GM13976 (cell line): ENCODE results near the gene HTATIP2.

ENCODE experiments used
- DNase-seq: peaks from one replicate; pipeline ENCODE4 v3.0.0; 2012; ENCODE audit warnings: low spot score
- CTCF ChIP-seq: IDR thresholded peaks from 2 replicates; pipeline ENCODE4 v1.5.1; 2012; ENCODE audit warnings: borderline replicate concordance, mild to moderate bottlenecking; ENCODE audit not compliant: insufficient read depth; ENCODE audit errors: extremely low read depth, missing control alignments, control extremely low read depth
- in situ Hi-C: fragments of 300-500 bp; cut with MboI; formaldehyde crosslinking; loops from one replicate; pipeline ENCODE4 v1.12.0; 2022; ENCODE audit warnings: low sequenced_read_pairs, mixed read lengths, inconsistent platforms; ENCODE audit not compliant: unreplicated experiment

HTATIP2 gene

GRCh38 chr11:20387261-20388095, 24.0 kb downstream of the HTATIP2 start, which contains the start of gene PRMT3:
Gene PRMT3, plus strand, starts transcription at chr11:20387716. Its CDS starts 31 bp downstream, at chr11:20387747.
- TF ChIP-seq CTCF: no peak
- DNase-seq: peak; percentile 97
- in situ Hi-C loops: loop anchor here (10.0 kb wide), 1 partner anchor 217 kb away; no protein-coding TSS in a partner anchor

GRCh38 chr11:20388096-20389055, 24.9 kb downstream of the HTATIP2 start:
- TF ChIP-seq CTCF: no peak
- in situ Hi-C loops: loop anchor here (10.0 kb wide), 1 partner anchor 216 kb away; no protein-coding TSS in a partner anchor
- DNase-seq: peak; percentile 37

GRCh38 chr11:20397281-20397680, 33.8 kb downstream of the HTATIP2 start:
- DNase-seq: peak; percentile 42
- in situ Hi-C loops: no loop called here
- peak; percentile 45 for TF ChIP-seq CTCF

GRCh38 chr11:20399498-20399897, 36.0 kb downstream of the HTATIP2 start:
- no peak for TF ChIP-seq CTCF
- no peak for DNase-seq
- in situ Hi-C loops: no loop called here

- in situ Hi-C loops: no loop called here
- no peak for DNase-seq
- no peak for TF ChIP-seq CTCF
These were observed 39.5 kb downstream of the HTATIP2 start for GRCh38 chr11:20403059-20403458.

- no peak for TF ChIP-seq CTCF
- in situ Hi-C loops: no loop called here
- DNase-seq: no peak
These were observed 43.0 kb downstream of the HTATIP2 start for GRCh38 chr11:20406484-20406883.
